Left lung (tissue), 10 donors: Measurements from ENCODE around the gene SORCS1. TPM values are rescaled to one million over a fixed set of nuclear protein-coding genes. Genes with fewer than 3 reads are reported as not detected.

Source experiments
- ATAC-seq: fragments of 200-7000 bp; cut with Tn5 transposase; one replicate; pipeline ENCODE4 v1.9.1; 2020; ENCODE audit warnings: moderate library complexity
- DNase-seq, 4 donors: peaks; one replicate each; pipeline ENCODE4 v3.0.0-alpha.2; 2013 to 2020
- H3K27ac ChIP-seq, 2 donors: fragments of 200-600 bp; sonication (generic) in 1 of 2; one replicate each; pipeline versions ENCODE4 v1.5.0 to v1.8.0; 2020 to 2021
- H3K27me3 ChIP-seq, 2 donors: fragments of 200-600 bp; sonication (generic) in 1 of 2; one replicate each; pipeline versions ENCODE4 v1.5.0 to v1.8.0; 2020 to 2021
- H3K36me3 ChIP-seq, 2 donors: fragments of 200-600 bp; sonication (generic) in 1 of 2; one replicate each; pipeline versions ENCODE4 v1.5.0 to v1.8.0; 2020 to 2021
- H3K4me1 ChIP-seq, 2 donors: fragments of 200-600 bp; one replicate each; pipeline ENCODE4 v1.8.0; 2021
- H3K4me3 ChIP-seq, 2 donors: fragments of 200-600 bp; sonication (generic) in 1 of 2; one replicate each; pipeline versions ENCODE4 v1.5.0 to v1.8.0; 2020 to 2021; ENCODE audit warnings: mild to moderate bottlenecking in 1 of 2
- H3K9me3 ChIP-seq, 2 donors: fragments of 200-600 bp; sonication (generic) in 1 of 2; one replicate each; pipeline versions ENCODE4 v1.5.0 to v1.8.0; 2020 to 2021
- intact Hi-C, 2 donors: fragments of 100-400 bp; cut with DNase I; formaldehyde crosslinking; loops; one replicate each; pipeline versions ENCODE4 v1.11.2 to v1.14.2; 2022
- polyA plus RNA-seq, 6 donors: library from polyadenylated mRNA; unstranded; fragments of 120-200 nt; gene quantifications; one replicate each; pipeline ENCODE4 v1.2.1, GENCODE V29; 2013; ENCODE audit not compliant: insufficient read length in 6 of 6
- total RNA-seq, 2 donors: library from RNA; stranded (reverse); fragmentation: NEBNext Ultra II Directional; extraction: Animal tissue kit (Norgen Biotek cat#: 25700); gene quantifications; one replicate each; pipeline ENCODE4 v1.2.1, GENCODE V29; 2021
- TF ChIP-seq, protein P1 (sequence below), 2 donors: fragments of 200-600 bp; sonication (generic) in 1 of 2; IDR thresholded peaks; one replicate each; pipeline versions ENCODE4 v1.5.0 to v1.8.0; 2021; ENCODE audit warnings: antibody characterized with exemption in 2 of 2
- donor health status: DM: no; HTN: yes; CAD: no.
- donor health status: DM: no; HTN: no; CAD: no.

The SORCS1 gene
- total and polyA plus RNA-seq, 8 donors, result 0.03 to 0.72 (median 0.21) TPM

DNA sequence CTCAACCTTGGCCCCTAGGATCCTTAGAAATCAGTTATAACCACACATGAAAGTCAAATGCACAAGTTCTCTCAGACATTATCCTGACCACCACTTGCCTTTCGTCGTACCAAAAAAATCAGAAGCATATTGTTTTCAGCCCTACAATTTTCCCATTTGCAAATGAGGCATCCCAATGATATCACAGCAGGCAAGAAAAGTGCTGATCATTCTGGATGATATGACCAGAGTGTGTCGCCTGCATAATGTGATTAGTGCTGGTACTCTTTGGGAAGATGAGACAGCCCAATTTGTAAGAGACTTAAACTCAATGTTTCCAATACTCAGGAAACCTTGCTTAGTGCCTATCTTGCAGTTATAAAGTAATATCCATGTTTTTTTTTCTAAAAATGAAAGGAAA is 168.0 kb downstream of the SORCS1 start:
- ATAC-seq (no peak), DNase-seq (no peak)
- TF ChIP-seq, protein P1, sequence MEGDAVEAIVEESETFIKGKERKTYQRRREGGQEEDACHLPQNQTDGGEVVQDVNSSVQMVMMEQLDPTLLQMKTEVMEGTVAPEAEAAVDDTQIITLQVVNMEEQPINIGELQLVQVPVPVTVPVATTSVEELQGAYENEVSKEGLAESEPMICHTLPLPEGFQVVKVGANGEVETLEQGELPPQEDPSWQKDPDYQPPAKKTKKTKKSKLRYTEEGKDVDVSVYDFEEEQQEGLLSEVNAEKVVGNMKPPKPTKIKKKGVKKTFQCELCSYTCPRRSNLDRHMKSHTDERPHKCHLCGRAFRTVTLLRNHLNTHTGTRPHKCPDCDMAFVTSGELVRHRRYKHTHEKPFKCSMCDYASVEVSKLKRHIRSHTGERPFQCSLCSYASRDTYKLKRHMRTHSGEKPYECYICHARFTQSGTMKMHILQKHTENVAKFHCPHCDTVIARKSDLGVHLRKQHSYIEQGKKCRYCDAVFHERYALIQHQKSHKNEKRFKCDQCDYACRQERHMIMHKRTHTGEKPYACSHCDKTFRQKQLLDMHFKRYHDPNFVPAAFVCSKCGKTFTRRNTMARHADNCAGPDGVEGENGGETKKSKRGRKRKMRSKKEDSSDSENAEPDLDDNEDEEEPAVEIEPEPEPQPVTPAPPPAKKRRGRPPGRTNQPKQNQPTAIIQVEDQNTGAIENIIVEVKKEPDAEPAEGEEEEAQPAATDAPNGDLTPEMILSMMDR (IDR thresholded peaks at IDR 0.05), result no peak
- Histone ChIP-seq H3K27ac (no peak overlapping the region), H3K4me1 (no peaks in the 10 kb centered on the region), H3K36me3 (no peaks in the 10 kb centered on the region), H3K27me3 (no peaks in the 10 kb centered on the region), H3K4me3 (no peak overlapping the region), H3K9me3 (no peaks in the 10 kb centered on the region)
- intact Hi-C loops, result no loop called here

DNA sequence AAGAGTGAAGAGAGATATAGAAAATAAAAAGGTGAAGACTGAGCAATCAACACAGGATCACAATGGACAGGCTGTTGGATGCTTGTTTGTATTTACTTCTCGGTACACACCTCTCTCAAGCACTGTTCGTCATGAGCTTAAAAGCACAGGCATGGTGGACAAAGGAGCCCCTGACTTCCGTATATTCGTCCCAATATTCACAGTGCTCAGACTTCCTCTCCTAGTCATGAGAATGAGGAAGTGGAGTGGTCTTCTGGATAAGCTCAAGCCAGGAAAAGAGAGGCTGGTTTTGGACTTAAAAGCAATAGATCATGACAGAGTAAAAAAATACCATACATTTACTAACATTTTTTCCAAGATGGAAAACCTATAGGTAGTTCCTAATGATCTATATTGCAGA is 172.5 kb downstream of the SORCS1 start:
- Histone ChIP-seq H3K27me3 (no peaks in the 10 kb centered on the region), H3K4me3 (no peak overlapping the region), H3K27ac (no peak overlapping the region), H3K9me3 (no peaks in the 10 kb centered on the region), H3K36me3 (no peaks in the 10 kb centered on the region), H3K4me1 (no peaks in the 10 kb centered on the region)
- TF ChIP-seq, protein P1 (IDR thresholded peaks at IDR 0.05), result no peak
- intact Hi-C loops, result no loop called here
- DNase-seq, result no peak
- peak; percentile 62 for ATAC-seq

DNA sequence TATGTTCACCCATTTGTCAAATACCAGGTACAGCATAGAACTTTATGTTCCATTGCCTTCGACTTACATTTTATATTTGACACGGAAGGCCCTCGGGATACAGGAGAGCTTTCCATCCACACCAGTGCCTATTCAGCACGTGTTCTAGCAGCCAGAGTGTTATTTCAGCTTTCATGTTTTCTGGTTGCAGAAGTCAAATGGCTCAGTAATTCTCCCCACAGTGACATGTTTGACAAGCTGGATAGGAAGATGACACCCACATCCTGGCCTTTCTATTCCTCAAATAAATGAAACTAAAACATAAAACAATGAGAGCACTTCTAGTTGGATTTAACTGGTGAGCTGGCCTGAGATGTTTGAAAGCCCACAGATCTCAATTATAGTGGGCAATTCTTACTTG is 173.4 kb downstream of the SORCS1 start:
- no peak overlapping the region for H3K4me3 ChIP-seq
- DNase-seq (no peak), ATAC-seq (no peak)
- no peak overlapping the region for H3K27ac ChIP-seq
- H3K4me1 ChIP-seq, result no peaks in the 10 kb centered on the region
- no peaks in the 10 kb centered on the region for H3K36me3 ChIP-seq
- intact Hi-C loops, result no loop called here
- no peaks in the 10 kb centered on the region for H3K9me3 ChIP-seq
- no peaks in the 10 kb centered on the region for H3K27me3 ChIP-seq
- TF ChIP-seq, protein P1 (IDR thresholded peaks at IDR 0.05), result no peak

DNA sequence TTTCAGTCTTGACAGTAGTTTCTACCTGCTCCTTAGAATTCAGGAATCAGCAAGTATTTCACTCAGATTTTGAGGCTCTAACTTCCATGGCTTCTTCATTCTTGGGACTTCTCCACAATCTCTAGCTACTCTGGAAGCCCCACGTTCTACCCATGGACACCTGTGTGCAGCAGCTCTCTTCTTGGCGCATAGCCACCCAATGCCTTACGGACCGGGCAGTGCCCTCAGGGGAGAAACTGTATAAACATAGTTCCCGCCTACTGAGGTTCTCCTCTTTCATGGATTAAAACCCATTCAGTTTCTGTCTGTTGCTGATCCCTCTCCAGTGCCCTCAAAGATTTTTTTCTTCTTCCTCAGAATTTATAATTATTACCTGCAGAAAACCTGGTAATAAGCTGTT is 177.1 kb downstream of the SORCS1 start:
- Histone ChIP-seq H3K4me3 (no peak overlapping the region), H3K9me3 (no peaks in the 10 kb centered on the region), H3K4me1 (no peaks in the 10 kb centered on the region), H3K36me3 (no peaks in the 10 kb centered on the region), H3K27me3 (no peaks in the 10 kb centered on the region), H3K27ac (no peak overlapping the region)
- no peak for ATAC-seq
- intact Hi-C loops, result no loop called here
- DNase-seq, result no peak
- TF ChIP-seq, protein P1 (IDR thresholded peaks at IDR 0.05), result no peak

DNA sequence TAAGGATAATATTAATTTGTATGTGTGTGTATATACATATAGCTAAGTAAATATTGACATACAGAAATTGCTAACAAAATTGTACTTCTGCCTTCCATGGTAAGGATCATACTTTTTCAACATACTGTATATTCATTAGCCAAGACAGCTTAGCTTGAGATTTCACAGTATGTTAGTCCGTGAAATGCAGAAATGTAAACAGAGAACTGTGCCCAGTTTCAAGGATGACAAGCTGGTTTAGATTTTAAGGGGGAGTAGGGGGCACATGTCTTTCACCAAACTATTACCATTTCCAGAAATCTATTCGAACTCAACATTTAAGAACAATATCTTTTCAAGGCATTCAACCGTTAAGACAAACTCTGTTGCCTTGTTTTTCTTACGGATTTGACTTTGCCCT is 182.2 kb downstream of the SORCS1 start:
- intact Hi-C loops, result no loop called here
- no peaks in the 10 kb centered on the region for H3K9me3 ChIP-seq
- DNase-seq, result no peak
- no peak overlapping the region for H3K27ac ChIP-seq
- no peaks in the 10 kb centered on the region for H3K4me1 ChIP-seq
- H3K4me3 ChIP-seq, result no peak overlapping the region
- ATAC-seq, result no peak
- TF ChIP-seq, protein P1 (IDR thresholded peaks at IDR 0.05), result no peak
- H3K27me3 ChIP-seq, result no peaks in the 10 kb centered on the region
- H3K36me3 ChIP-seq, result no peaks in the 10 kb centered on the region
